Mucosa of stomach (tissue), 1 donor: ENCODE results near the gene ALK.

Source experiments
- H3K27me3 ChIP-seq: one replicate; pipeline ENCODE4 v1.7.0; 2013; ENCODE audit warnings: mild to moderate bottlenecking, low read length; ENCODE audit not compliant: control insufficient read depth, insufficient read depth
- H3K36me3 ChIP-seq: one replicate; pipeline ENCODE4 v1.7.0; 2013; ENCODE audit warnings: low read length; ENCODE audit not compliant: control insufficient read depth, insufficient read depth
- H3K4me1 ChIP-seq: one replicate; pipeline ENCODE4 v1.7.0; 2013; ENCODE audit warnings: mild to moderate bottlenecking, low read length; ENCODE audit not compliant: control insufficient read depth, insufficient read depth
- H3K4me3 ChIP-seq: one replicate; pipeline ENCODE4 v1.7.0; 2013; ENCODE audit warnings: low read length
- H3K9ac ChIP-seq: one replicate; pipeline ENCODE4 v1.7.0; 2013; ENCODE audit warnings: mild to moderate bottlenecking, low read length, moderate library complexity
- H3K9me3 ChIP-seq: one replicate; pipeline ENCODE4 v1.7.0; 2013; ENCODE audit warnings: mild to moderate bottlenecking, low read length, moderate library complexity; ENCODE audit not compliant: control insufficient read depth
- donor health status: Pancreatic carcinoma.

Gene ALK

GRCh38 chr2:29691391-29691950 is 229.9 kb downstream of the ALK start:
- Histone ChIP-seq H3K9ac (no peak overlapping the region), H3K4me3 (no peak overlapping the region), H3K36me3 (no peaks in the 10 kb centered on the region), H3K9me3 (no peaks in the 10 kb centered on the region), H3K27me3 (no peaks in the 10 kb centered on the region), H3K4me1 (no peaks in the 10 kb centered on the region)

- no peaks in the 10 kb centered on the region for H3K27me3 ChIP-seq
- H3K4me3 ChIP-seq, result no peak overlapping the region
- H3K36me3 ChIP-seq, result no peaks in the 10 kb centered on the region
- no peak overlapping the region for H3K9ac ChIP-seq
- no peaks in the 10 kb centered on the region for H3K4me1 ChIP-seq
- no peaks in the 10 kb centered on the region for H3K9me3 ChIP-seq
Observed at GRCh38 chr2:29689666-29690065, 231.7 kb downstream of the ALK start.

GRCh38 chr2:29688429-29688828 is 233.0 kb downstream of the ALK start:
- Histone ChIP-seq H3K9ac (no peak overlapping the region), H3K27me3 (no peaks in the 10 kb centered on the region), H3K4me3 (no peak overlapping the region), H3K4me1 (no peaks in the 10 kb centered on the region), H3K9me3 (no peaks in the 10 kb centered on the region), H3K36me3 (no peaks in the 10 kb centered on the region)

GRCh38 chr2:29687121-29687520 is 234.3 kb downstream of the ALK start:
- H3K4me3 ChIP-seq, result no peak overlapping the region
- H3K9ac ChIP-seq, result no peak overlapping the region
- H3K27me3 ChIP-seq, result no peaks in the 10 kb centered on the region
- no peaks in the 10 kb centered on the region for H3K9me3 ChIP-seq
- no peaks in the 10 kb centered on the region for H3K36me3 ChIP-seq
- no peaks in the 10 kb centered on the region for H3K4me1 ChIP-seq

- H3K4me3 ChIP-seq, result no peak overlapping the region
- no peaks in the 10 kb centered on the region for H3K9me3 ChIP-seq
- H3K9ac ChIP-seq, result no peak overlapping the region
- no peaks in the 10 kb centered on the region for H3K4me1 ChIP-seq
- H3K36me3 ChIP-seq, result no peaks in the 10 kb centered on the region
- no peaks in the 10 kb centered on the region for H3K27me3 ChIP-seq
Observed at GRCh38 chr2:29676886-29677453, 244.4 kb downstream of the ALK start.

- Histone ChIP-seq H3K4me1 (no peaks in the 10 kb centered on the region), H3K36me3 (no peaks in the 10 kb centered on the region), H3K9me3 (no peaks in the 10 kb centered on the region), H3K9ac (no peak overlapping the region), H3K4me3 (no peak overlapping the region), H3K27me3 (no peaks in the 10 kb centered on the region)
Observed at GRCh38 chr2:29664578-29664977, 256.8 kb downstream of the ALK start.

- Histone ChIP-seq H3K4me1 (no peaks in the 10 kb centered on the region), H3K36me3 (no peaks in the 10 kb centered on the region), H3K9me3 (no peaks in the 10 kb centered on the region), H3K27me3 (no peaks in the 10 kb centered on the region), H3K9ac (no peak overlapping the region), H3K4me3 (no peak overlapping the region)
Observed at GRCh38 chr2:29663268-29663667, 258.1 kb downstream of the ALK start.

- Histone ChIP-seq H3K9me3 (no peaks in the 10 kb centered on the region), H3K27me3 (no peaks in the 10 kb centered on the region), H3K4me3 (no peak overlapping the region), H3K9ac (no peak overlapping the region), H3K4me1 (no peaks in the 10 kb centered on the region), H3K36me3 (no peaks in the 10 kb centered on the region)
Observed at GRCh38 chr2:29662861-29663260, 258.5 kb downstream of the ALK start.

GRCh38 chr2:29660201-29660600 is 261.2 kb downstream of the ALK start:
- Histone ChIP-seq H3K27me3 (no peaks in the 10 kb centered on the region), H3K36me3 (no peaks in the 10 kb centered on the region), H3K9me3 (no peaks in the 10 kb centered on the region), H3K4me1 (no peaks in the 10 kb centered on the region), H3K4me3 (no peak overlapping the region), H3K9ac (no peak overlapping the region)

- Histone ChIP-seq H3K9ac (no peak overlapping the region), H3K4me1 (no peaks in the 10 kb centered on the region), H3K4me3 (no peak overlapping the region), H3K27me3 (no peaks in the 10 kb centered on the region), H3K36me3 (no peaks in the 10 kb centered on the region), H3K9me3 (no peaks in the 10 kb centered on the region)
Observed at GRCh38 chr2:29659178-29659577, 262.2 kb downstream of the ALK start.

GRCh38 chr2:29657674-29658073 is 263.7 kb downstream of the ALK start:
- Histone ChIP-seq H3K9ac (no peak overlapping the region), H3K27me3 (no peaks in the 10 kb centered on the region), H3K4me1 (no peaks in the 10 kb centered on the region), H3K36me3 (no peaks in the 10 kb centered on the region), H3K9me3 (no peaks in the 10 kb centered on the region), H3K4me3 (no peak overlapping the region)

GRCh38 chr2:29655391-29656086 is 265.8 kb downstream of the ALK start:
- Histone ChIP-seq H3K27me3 (no peaks in the 10 kb centered on the region), H3K4me3 (no peak overlapping the region), H3K9ac (no peak overlapping the region), H3K4me1 (no peaks in the 10 kb centered on the region), H3K36me3 (no peaks in the 10 kb centered on the region), H3K9me3 (no peaks in the 10 kb centered on the region)
